GM12801 (cell line): Measurements from ENCODE around the gene LIPE.

Experiments used
- TF ChIP-seq, protein P1 (sequence below): IDR thresholded peaks from one replicate; pipeline ENCODE4 v1.5.1; 2011; ENCODE audit warnings: control low read depth; ENCODE audit not compliant: insufficient read length; ENCODE audit errors: extremely low read depth

Gene LIPE

DNA sequence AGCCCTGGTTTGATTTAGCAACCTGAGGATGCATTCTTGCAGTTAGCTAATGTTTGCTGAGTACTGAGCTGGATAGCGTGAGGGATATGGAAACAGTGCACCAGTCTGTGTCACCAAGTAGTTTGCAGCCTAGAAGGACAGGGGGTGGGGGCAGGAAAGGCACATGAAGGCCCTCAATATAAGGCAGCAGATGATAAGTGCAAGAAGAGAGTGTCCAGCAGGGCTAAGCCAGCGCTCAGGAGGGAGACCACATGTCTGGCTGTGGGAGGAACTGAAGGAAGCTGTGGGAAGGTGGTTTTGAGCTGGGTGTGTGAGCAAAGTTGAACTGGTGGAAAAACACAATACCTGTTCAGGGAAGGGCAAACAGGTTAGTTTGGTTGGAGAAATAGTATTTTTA is 13.9 kb upstream of the LIPE start:
- TF ChIP-seq, protein P1, sequence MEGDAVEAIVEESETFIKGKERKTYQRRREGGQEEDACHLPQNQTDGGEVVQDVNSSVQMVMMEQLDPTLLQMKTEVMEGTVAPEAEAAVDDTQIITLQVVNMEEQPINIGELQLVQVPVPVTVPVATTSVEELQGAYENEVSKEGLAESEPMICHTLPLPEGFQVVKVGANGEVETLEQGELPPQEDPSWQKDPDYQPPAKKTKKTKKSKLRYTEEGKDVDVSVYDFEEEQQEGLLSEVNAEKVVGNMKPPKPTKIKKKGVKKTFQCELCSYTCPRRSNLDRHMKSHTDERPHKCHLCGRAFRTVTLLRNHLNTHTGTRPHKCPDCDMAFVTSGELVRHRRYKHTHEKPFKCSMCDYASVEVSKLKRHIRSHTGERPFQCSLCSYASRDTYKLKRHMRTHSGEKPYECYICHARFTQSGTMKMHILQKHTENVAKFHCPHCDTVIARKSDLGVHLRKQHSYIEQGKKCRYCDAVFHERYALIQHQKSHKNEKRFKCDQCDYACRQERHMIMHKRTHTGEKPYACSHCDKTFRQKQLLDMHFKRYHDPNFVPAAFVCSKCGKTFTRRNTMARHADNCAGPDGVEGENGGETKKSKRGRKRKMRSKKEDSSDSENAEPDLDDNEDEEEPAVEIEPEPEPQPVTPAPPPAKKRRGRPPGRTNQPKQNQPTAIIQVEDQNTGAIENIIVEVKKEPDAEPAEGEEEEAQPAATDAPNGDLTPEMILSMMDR = no peak

DNA sequence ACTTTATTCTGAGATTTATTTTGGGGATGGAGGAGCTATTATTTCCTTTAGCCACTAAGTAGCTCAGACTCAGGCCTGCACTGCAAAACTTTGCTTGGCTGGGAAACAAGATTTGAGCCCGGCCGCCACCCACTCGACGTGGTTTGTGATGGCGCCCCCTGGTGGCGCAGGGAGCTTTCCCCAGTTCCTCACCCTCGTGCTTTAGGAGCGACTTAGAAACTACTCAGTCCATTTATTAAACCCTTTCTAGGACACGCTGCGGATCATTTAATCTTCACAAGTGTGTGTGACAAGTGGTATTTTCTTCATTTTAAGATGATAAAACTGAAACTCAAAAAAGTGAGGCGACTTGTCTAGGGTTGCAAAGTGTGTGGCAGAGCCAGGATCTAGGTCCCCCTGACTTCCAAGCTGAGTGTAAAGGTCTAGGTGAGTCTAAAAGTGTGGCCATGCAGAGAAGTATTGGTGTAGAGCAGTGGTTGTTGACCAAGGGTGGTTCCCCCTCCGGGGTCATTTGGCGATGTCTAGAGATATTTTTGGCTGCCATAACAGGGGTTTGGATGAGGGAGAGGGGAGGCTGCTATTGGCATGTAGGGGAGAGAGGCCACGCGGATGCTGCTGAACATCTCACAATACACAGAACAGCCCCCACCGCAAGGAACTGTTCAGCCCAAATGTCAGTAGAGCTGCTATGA is 13.3 kb upstream of the LIPE start:
- TF ChIP-seq, protein P1 = no peak

DNA sequence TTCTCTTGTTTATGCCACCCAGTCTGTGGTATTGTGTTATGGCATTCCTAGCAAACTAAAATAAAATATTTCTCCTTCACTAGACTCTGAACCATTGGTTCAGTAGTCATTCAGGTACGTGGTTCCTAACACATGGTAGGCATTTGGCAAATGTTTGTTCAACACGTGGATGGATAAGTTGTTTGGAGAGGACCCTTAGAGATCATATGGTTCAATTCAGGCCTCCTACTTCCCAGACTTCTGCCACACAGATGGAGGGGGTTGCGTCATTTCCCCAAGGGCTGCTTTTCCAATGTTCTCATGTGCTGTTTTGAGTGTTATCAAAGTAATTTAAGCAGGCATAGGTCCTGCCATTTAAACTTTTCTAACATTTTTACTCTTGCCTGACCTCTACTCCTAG is 8.8 kb upstream of the LIPE start:
- TF ChIP-seq, protein P1 = no peak

DNA sequence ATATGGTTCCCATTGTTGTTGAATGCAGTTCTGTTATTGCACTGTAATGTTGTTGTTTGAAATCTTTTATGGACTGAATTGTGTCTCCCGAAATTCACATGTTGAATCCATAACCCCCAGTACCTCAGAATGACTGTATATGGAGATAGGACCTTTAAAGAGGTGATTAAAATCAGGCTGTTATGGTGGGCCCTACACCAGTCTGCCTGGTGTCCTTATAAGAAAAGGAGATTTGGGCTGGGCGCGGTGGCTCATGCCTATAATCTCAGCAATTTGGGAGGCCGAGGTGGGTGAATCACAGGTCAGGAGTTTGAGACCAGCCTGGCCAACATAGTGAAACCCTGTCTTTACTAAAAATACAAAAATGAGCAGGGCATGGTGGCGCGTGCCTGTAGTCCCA is 8.1 kb upstream of the LIPE start:
- TF ChIP-seq, protein P1 = no peak

DNA sequence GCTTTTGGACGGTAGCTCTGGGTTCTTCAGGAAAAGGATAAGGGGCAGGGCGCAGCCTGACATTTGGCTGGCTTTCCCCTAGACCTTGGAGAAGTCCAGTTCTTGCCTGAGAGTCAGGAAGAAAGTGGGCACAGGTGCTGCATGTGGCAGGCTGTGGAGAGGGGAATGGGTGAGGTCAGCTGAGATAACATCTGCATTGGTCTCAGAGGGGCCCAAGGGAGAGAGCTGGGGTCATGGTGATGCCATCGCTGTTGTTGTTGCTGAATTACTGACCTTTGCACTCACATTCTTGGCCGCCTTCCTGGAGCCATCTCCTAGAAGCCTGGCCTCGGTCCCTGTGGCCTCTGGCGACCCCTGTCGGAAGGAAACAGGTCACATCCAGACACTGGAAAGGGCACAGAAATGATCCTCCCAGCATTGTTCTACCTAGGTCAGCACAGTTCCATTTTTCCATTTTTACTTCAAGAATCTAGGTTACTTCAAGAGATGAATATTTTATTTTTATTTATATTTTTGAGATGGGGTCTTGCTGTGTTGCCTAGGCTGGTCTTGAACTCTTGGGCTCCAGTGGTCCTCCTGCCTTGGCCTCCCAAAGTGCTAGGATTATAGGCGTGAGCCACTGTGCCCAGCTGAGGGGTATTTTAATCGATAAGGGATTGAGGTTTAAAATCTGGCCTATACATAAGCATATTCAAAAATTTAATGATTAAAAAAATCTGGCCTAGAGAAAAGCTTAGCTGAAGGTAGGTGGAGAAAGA is 6.5 kb upstream of the LIPE start:
- TF ChIP-seq, protein P1 = no peak

DNA sequence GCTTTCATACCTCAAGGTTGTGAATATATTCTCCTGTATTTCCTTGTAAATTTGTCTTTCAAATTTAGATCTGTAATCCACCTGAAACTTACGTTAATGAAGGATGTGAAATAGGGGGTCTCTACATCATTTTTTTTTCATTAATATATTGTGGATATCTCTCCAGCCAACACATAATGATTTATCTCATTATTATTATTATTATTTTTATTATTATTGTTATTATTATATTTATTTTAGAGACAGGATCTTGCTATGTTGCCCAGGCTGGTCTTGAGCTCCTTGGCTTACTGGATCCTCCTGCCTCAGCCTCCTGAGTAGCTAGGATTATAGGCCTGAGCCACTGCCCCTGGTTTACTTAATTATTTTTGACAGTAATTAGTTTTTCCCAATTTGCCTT is 4.3 kb upstream of the LIPE start:
- TF ChIP-seq, protein P1 = no peak

DNA sequence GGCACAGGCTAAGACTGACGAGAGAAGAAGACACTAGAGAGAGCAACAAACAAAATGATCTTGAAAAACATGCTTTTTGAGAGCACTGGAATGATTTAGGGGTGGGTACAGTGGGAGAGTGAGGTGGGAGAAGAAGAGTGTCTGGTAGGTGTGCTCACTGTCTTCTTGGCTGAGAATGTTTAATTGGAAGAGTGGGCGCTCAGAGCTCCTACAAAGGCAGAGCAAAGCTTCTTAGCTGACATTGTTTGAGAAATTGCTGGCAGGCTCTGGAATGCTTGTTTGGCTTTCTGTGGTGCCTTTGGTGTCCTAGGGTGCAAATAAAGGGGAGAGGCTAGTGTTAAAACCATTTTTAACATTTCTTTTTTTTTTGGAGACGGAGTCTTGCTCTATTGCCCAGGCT is 1.5 kb upstream of the LIPE start:
- TF ChIP-seq, protein P1 = no peak
